Muscle layer of colon (tissue), 2 donors: ENCODE results near the gene GABRA6.
"Not testable (repeated sequence)": the region's sequence is repeated elsewhere in the genome, so short reads cannot be mapped to it uniquely, and the experiment has no call there.

Experiments
- H3K27ac ChIP-seq: one replicate; pipeline ENCODE4 v1.7.0; 2013; ENCODE audit warnings: low read depth, mild to moderate bottlenecking, low read length, moderate library complexity
- H3K27me3 ChIP-seq, 2 donors: one replicate each; pipeline ENCODE4 v1.7.0; 2013; ENCODE audit warnings: low read length in 2 of 2, mild to moderate bottlenecking in 2 of 2; ENCODE audit not compliant: insufficient read depth in 2 of 2, control insufficient read depth in 1 of 2
- H3K36me3 ChIP-seq: one replicate; pipeline ENCODE4 v1.7.0; 2013; ENCODE audit warnings: mild to moderate bottlenecking, low read length; ENCODE audit not compliant: insufficient read depth
- H3K4me1 ChIP-seq: one replicate; pipeline ENCODE4 v1.7.0; 2013; ENCODE audit warnings: mild to moderate bottlenecking, low read length; ENCODE audit not compliant: insufficient read depth
- H3K4me3 ChIP-seq, 2 donors: one replicate each; pipeline ENCODE4 v1.7.0; 2013; ENCODE audit warnings: low read length in 2 of 2, low read depth in 1 of 2, mild to moderate bottlenecking in 1 of 2, moderate library complexity in 1 of 2
- H3K9ac ChIP-seq: one replicate; pipeline ENCODE4 v1.7.0; 2013; ENCODE audit warnings: low read length
- H3K9me3 ChIP-seq: one replicate; pipeline ENCODE4 v1.7.0; 2013; ENCODE audit warnings: mild to moderate bottlenecking, low read length
- donor health status: abdominal sarcoma.
- donor health status: Adenocarcinoma of cecum.

GABRA6 gene

GRCh38 chr5:161685461-161685860 lies at the start of gene GABRA6:
Gene GABRA6, plus strand, starts transcription at chr5:161685721. Its CDS starts 269 bp downstream, at chr5:161685990.
- Histone ChIP-seq H3K27ac (no peak within 1 kb of the TSS), H3K9me3 (no peaks in the 10 kb centered on the region), H3K36me3 (no peaks in the 10 kb centered on the region), H3K27me3 (no peaks in the 10 kb centered on the region), H3K4me1 (no peaks in the 10 kb centered on the region), H3K4me3 (no peak within 1 kb of the TSS), H3K9ac (no peak within 1 kb of the TSS)

GRCh38 chr5:161637591-161637990 lies 47.9 kb upstream of the GABRA6 start:
- H3K27ac ChIP-seq: no peak overlapping the region
- no peak overlapping the region for H3K9ac ChIP-seq
- no peaks in the 10 kb centered on the region for H3K9me3 ChIP-seq
- no peaks in the 10 kb centered on the region for H3K4me1 ChIP-seq
- H3K27me3 ChIP-seq: no peaks in the 10 kb centered on the region
- H3K36me3 ChIP-seq: no peaks in the 10 kb centered on the region
- H3K4me3 ChIP-seq: no peak overlapping the region

DNA sequence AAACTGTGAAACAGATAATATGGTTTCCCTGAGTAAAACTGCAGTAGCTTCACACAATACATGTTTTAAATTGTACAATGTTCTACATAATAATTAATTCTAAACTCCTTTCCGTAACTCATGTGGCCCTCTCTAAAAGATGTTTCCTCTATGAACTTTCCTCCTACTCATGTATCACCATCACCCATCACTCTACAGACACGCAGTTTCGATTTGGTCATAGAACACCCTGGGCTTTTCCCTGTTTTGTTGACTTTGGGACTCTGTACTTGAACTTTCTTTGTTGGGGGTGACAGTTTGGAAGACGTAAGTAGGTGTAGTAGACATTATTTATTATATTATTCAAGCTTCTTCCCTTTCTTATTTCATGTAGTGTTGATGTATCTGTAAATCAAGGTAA lies 44.1 kb upstream of the GABRA6 start:
- H3K4me3 ChIP-seq: no peak overlapping the region

GRCh38 chr5:161645264-161645663 lies 40.3 kb upstream of the GABRA6 start:
- Histone ChIP-seq H3K9me3 (no peaks in the 10 kb centered on the region), H3K4me3 (no peak overlapping the region), H3K9ac (no peak overlapping the region), H3K27me3 (no peaks in the 10 kb centered on the region), H3K4me1 (no peaks in the 10 kb centered on the region), H3K36me3 (no peaks in the 10 kb centered on the region), H3K27ac (no peak overlapping the region)

More for the DNA sequence above, 44.1 kb upstream of the GABRA6 start:
- Histone ChIP-seq H3K4me1 (no peaks in the 10 kb centered on the region), H3K9ac (no peak overlapping the region), H3K36me3 (no peaks in the 10 kb centered on the region), H3K9me3 (no peaks in the 10 kb centered on the region), H3K27ac (no peak overlapping the region), H3K27me3 (no peaks in the 10 kb centered on the region)

GRCh38 chr5:161651926-161652325 lies 33.6 kb upstream of the GABRA6 start:
- not testable (repeated sequence) for H3K27ac ChIP-seq

DNA sequence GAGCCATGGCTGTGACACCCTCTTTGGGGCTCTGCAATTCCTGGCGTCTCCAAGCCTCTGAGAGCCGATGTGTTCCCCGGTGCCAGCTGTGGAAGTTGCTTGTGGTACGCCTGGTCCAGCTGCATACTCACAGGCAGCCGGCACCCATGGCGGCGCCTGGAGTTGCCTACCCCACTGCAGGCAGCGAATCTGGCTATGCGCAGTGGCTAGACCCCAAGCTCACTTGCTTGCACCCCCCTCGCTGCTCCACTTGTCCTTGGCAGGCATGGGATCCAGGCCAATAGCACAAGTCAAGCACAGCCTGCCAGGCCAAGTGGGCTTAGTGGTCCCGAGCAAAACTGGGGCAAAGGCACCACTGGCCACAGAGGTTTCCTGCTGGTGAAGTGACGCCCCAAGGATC lies 24.7 kb upstream of the GABRA6 start:
- Histone ChIP-seq H3K4me3 (no peak overlapping the region), H3K4me1 (no peaks in the 10 kb centered on the region), H3K27ac (no peak overlapping the region), H3K9me3 (no peaks in the 10 kb centered on the region), H3K27me3 (no peaks in the 10 kb centered on the region), H3K36me3 (no peaks in the 10 kb centered on the region), H3K9ac (no peak overlapping the region)

More at GRCh38 chr5:161651926-161652325, 33.6 kb upstream of the GABRA6 start:
- not testable (repeated sequence) for H3K4me1 ChIP-seq, H3K4me3 ChIP-seq, H3K27me3 ChIP-seq, H3K9ac ChIP-seq, H3K36me3 ChIP-seq, H3K9me3 ChIP-seq

DNA sequence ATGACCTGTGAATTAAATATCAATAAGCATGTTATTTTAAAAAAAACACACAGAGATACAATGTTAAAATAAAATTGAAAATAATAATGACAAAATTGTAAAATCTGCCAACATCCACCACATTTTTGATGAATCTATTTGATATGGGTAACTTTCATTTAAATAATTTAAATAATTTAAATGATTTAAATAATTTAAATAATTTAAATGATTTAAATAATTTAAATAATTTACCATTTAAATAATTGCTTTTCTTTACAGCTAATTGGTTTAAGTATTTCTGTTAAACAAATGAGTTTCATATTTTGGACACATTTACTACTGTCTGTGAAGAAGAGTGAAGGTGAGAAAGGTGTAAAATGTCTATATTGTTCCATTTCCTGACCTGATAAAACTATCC lies 22.1 kb upstream of the GABRA6 start:
- Histone ChIP-seq H3K36me3 (no peaks in the 10 kb centered on the region), H3K9ac (no peak overlapping the region), H3K9me3 (no peaks in the 10 kb centered on the region), H3K27me3 (no peaks in the 10 kb centered on the region), H3K4me1 (no peaks in the 10 kb centered on the region), H3K4me3 (no peak overlapping the region), H3K27ac (no peak overlapping the region)

GRCh38 chr5:161676103-161676502 lies 9.4 kb upstream of the GABRA6 start:
- no peaks in the 10 kb centered on the region for H3K36me3 ChIP-seq
- H3K27me3 ChIP-seq: no peaks in the 10 kb centered on the region
- H3K9me3 ChIP-seq: no peaks in the 10 kb centered on the region
- H3K4me3 ChIP-seq: no peak overlapping the region
- no peaks in the 10 kb centered on the region for H3K4me1 ChIP-seq
- no peak overlapping the region for H3K9ac ChIP-seq
- H3K27ac ChIP-seq: no peak overlapping the region

DNA sequence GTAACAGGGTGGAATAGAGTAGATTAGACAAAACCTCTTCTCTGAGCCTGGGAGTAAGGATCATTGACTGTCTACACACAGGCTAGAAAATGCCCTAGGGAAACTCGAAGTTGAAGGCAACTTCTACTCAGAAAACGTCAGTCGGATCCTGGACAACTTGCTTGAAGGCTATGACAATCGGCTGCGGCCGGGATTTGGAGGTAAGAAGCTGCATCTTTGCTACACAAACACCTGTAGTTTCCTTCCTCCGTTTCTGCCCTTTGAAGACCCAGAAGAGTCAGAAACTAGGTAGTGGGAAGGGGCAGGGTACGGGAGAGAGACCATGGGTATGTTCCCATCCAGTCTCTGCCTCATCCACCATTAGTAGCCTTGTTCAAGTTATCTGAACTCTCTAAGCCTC lies 628 bp downstream of the GABRA6 start:
- H3K4me3 ChIP-seq: no peak overlapping the region
- no peak overlapping the region for H3K27ac ChIP-seq

DNA sequence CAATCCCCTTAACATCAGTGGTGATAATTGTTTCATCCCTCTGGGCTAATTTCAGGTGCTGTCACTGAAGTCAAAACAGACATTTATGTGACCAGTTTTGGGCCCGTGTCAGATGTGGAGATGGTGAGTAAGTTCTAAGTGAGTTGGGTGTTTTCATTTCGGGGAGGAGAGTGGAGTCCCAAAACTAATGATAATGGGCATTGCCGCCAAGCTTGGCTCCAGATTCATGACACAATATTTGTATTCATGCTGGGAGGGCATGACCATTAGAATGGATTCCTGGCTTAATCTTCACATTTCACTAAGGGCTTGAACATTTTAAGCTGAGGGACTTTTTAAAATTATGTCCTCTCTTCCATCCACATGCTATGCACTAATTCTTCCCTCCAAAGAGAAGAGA lies 1.4 kb downstream of the GABRA6 start:
- Histone ChIP-seq H3K27me3 (no peaks in the 10 kb centered on the region), H3K9ac (no peak overlapping the region), H3K27ac (no peak overlapping the region), H3K9me3 (no peaks in the 10 kb centered on the region), H3K4me1 (no peaks in the 10 kb centered on the region), H3K36me3 (no peaks in the 10 kb centered on the region), H3K4me3 (no peak overlapping the region)

More for the DNA sequence above, 628 bp downstream of the GABRA6 start:
- no peaks in the 10 kb centered on the region for H3K4me1 ChIP-seq
- no peaks in the 10 kb centered on the region for H3K36me3 ChIP-seq
- H3K27me3 ChIP-seq: no peaks in the 10 kb centered on the region
- H3K9ac ChIP-seq: no peak overlapping the region
- no peaks in the 10 kb centered on the region for H3K9me3 ChIP-seq

DNA sequence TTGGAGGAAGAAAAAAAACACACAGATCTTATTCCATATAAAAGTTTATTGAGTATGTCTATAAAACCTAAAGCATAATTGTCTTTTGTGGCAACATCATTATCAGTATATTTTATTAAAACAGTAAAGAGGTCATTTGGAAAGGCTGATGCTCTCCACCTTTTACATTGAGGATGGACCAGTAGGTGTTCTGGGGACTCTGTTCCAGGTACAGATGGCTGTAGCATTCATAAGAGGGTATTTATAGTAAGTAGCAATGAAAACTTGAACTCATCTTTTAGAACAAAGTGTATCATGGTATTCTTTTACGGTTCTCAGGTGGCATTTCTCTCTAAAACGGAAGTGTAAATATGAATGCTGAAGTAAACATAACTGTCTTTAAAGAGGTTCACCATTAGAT lies 1.8 kb downstream of the GABRA6 start:
- Histone ChIP-seq H3K9me3 (no peaks in the 10 kb centered on the region), H3K9ac (no peak overlapping the region), H3K36me3 (no peaks in the 10 kb centered on the region), H3K27me3 (no peaks in the 10 kb centered on the region), H3K4me1 (no peaks in the 10 kb centered on the region), H3K27ac (no peak overlapping the region), H3K4me3 (no peak overlapping the region)

DNA sequence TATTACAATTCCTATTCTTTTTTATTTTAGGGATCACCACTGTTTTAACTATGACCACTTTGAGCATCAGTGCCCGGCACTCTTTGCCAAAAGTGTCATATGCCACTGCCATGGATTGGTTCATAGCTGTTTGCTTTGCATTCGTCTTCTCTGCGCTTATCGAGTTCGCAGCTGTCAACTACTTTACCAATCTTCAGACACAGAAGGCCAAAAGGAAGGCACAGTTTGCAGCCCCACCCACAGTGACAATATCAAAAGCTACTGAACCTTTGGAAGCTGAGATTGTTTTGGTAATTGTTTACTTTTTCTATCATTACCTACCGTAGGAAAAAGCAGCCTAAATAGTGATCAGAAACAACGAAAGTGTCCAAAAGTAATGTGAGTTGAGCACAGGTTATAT lies 6.4 kb downstream of the GABRA6 start:
- no peak overlapping the region for H3K4me3 ChIP-seq
- no peak overlapping the region for H3K27ac ChIP-seq
- no peaks in the 10 kb centered on the region for H3K4me1 ChIP-seq
- no peaks in the 10 kb centered on the region for H3K27me3 ChIP-seq
- H3K9me3 ChIP-seq: no peaks in the 10 kb centered on the region
- no peak overlapping the region for H3K9ac ChIP-seq
- no peaks in the 10 kb centered on the region for H3K36me3 ChIP-seq
